Head of caudate nucleus (tissue), 42 donors: ENCODE data around the gene TNNI2.

Experiments used
- DNase-seq, 42 donors: peaks; one replicate each; pipeline versions ENCODE4 v3.0.0 to v3.0.0-alpha.2; 2020 to 2021; ENCODE audit warnings: mixed read lengths in 7 of 42
- intact Hi-C: fragments of 100-400 bp; cut with DNase I; formaldehyde crosslinking; loops from one replicate; pipeline ENCODE4 v1.15.0; 2022

The TNNI2 gene

DNA sequence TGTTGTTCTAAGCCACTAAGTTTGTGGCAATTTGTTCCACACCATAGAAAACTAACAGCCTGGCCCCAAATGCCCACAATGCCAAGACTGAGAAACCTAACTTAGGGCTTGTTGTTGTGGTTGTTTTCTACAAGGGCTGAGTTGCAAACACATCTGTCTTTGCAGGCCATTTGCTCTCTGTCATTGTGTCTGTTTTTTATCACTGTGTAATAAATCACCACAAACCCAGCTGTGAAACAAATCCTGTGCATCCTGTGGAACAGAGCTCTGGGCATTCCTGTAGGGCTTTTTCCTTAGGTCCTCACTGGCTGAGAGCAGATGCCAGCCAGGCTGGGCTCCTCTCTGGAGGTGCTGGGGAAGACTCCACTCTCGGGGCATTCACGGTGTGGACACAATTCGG lies 19.7 kb upstream of the TNNI2 start:
- DNase-seq: no peak
- intact Hi-C loops: no loop called here

GRCh38 chr11:1820463-1821325 lies 18.1 kb upstream of the TNNI2 start:
- intact Hi-C loops: no loop called here

DNA sequence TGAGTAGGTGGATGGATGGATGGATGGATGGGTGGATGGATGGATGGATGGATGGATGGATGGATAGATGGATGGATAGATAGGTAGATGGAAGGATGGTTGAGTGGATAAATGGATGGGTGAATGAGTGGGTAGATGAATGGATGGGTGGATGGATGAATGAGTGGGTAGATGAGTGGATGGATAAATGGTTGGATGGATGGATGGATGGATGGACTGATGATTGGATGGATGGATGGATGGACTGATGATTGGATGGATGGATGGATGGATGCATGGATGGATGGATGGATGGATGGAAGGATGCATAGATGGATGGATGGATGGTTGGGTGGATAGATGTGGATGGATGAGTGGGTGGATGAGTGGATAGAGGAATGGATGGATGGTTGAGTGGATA lies 17.2 kb upstream of the TNNI2 start:
- no peak for DNase-seq
- intact Hi-C loops: no loop called here

More at GRCh38 chr11:1820463-1821325, 18.1 kb upstream of the TNNI2 start:
- no peak for DNase-seq

DNA sequence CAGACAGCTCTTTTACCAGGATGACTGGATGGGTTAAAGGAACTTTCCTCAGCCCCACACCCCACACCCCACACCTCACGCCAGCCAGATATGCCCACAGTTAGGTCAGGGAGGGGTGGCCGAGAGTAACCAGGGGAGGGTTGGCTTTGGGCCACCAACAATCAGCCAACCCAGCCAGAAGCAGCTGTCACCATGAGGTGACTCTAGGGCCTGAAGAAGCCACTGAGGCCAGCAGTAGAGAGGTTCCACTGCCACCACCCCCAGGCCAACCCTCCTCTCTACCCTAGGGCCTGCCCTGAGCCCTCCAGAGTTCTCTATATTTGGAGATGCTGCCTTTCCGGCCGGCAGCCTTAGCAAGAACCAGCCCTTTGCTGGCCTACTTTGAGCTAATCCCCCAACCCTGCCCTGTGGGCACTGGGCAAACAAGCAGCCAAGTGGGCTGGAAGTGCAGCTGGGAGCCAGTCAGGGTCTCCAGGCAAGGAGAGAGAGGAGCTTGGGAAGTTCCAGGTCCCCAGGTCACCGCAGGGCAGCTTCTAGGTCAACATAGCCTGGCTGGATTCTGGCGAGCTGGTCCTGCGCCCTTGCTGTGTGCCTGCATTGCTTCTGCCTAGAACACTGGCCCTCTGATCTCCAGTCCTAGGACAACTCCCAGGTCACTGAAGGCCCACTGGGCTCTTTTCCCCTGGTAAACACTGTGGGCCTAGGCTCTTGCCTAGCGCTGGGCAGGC lies 16.0 kb upstream of the TNNI2 start:
- intact Hi-C loops: no loop called here
- DNase-seq: no peak

- DNase-seq: no peak
- intact Hi-C loops: no loop called here
Observed at GRCh38 chr11:1823376-1824220, 15.2 kb upstream of the TNNI2 start.

DNA sequence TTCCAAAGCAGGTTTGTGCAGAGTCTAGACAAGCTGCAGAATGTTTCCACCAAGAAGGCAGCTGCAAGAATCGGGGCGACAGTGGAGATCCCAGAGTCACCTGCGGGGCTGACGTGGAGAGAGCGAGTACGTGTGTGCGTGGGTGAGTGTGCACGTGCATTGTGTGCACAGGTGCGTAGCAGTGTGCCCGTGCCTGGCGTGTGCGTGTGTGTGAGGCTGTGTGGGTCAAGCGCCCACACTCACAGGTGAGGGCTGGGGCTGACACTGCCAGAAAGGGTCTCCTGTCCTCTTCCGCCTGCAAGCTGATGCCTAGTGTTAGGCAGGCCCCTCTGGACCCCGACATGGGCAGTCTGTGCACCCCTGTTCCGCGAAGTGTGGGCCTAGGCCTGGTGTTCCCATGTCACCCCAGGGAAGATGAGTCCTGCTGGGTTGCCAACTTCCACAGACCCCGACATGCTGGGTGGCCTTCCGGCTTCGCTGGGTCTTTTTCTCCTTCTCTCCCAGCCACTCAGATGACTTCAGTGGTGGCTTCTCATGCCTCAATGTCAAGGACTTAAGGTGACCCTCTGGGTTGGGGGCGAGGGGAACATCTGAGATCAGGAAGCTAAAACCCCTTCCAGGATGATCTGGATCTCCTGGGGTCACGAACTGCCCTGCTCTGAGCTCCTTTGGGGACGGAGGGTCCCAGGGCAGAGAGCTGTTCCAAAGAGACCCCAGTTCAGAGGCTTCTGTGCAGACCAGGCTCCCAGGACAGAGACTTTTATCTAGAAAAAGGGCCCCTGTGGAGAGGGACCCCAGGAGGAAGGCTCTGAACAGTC lies 14.4 kb upstream of the TNNI2 start:
- no peak for DNase-seq
- intact Hi-C loops: no loop called here

GRCh38 chr11:1825039-1825740 lies 13.6 kb upstream of the TNNI2 start:
- intact Hi-C loops: no loop called here
- DNase-seq: peak in 4 of 42 donors; percentile 14 to 32 (median 18)

DNA sequence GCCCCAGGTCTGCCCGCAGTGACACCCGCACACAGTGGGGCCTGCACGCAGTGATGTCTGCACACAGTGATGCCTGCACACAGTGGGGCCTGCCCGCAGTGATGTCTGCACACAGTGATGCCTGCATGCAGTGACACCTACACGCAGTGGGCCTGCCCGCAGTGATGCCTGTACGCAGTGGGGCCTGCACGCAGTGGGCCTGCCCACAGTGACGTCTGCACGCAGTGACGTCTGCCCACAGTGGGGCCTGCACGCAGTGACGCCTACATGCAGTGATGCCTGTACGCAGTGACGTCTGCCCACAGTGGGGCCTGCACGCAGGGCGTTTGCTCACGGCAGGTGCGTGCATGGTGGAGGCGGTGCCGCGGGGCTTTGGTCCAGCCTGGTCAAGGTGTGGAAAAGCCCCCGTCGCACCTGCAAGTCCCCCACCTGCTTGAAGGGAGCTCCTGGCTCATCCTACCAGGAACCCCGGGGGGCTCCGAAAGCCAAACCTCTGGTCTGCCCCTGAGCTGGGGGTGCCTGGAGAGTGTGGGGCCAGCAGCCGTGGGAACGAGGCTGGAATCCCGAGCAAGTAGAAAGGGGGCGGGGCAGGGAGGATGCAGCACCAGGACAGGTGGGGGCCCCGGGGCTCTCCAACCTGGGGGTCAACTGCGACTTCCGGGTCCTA lies 12.9 kb upstream of the TNNI2 start:
- intact Hi-C loops: no loop called here
- DNase-seq: no peak

DNA sequence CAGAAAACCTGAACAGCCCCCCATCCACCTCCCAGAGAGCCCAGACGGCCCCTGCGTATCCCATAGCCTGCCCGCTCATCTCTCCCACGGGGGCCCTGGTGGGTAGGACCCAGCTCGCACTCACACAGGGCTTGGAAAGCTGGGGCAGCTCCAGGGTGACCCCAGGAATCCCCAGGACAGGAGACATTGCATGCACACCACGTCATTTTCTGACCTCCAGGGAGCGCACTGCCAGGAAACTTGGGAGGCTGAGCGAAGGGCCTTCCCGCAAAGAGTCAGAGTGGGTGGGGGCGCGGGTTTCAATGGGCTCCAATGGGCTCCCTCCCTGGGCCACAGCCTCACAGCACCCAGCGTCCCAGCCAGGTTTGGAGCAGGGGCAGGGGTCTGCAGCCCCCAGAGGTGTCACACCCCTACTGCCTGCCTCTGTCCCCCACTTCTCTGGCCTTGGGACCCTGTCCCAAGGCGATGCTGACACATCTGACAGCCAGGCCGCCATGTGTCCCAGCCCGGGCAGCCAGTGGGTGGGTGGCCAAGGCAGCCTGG lies 12.2 kb upstream of the TNNI2 start:
- intact Hi-C loops: no loop called here
- DNase-seq: peak in 1 of 42 donors; percentile 15

- DNase-seq: peak in 40 of 42 donors; percentile 24 to 84 (median 62)
Observed at GRCh38 chr11:1827095-1827813, 11.5 kb upstream of the TNNI2 start.

GRCh38 chr11:1827931-1828330 lies 10.8 kb upstream of the TNNI2 start:
- intact Hi-C loops: no loop called here
- DNase-seq: no peak

More at GRCh38 chr11:1827095-1827813, 11.5 kb upstream of the TNNI2 start:
- intact Hi-C loops: no loop called here

GRCh38 chr11:1828542-1828941 lies 10.2 kb upstream of the TNNI2 start:
- intact Hi-C loops: no loop called here
- no peak for DNase-seq

DNA sequence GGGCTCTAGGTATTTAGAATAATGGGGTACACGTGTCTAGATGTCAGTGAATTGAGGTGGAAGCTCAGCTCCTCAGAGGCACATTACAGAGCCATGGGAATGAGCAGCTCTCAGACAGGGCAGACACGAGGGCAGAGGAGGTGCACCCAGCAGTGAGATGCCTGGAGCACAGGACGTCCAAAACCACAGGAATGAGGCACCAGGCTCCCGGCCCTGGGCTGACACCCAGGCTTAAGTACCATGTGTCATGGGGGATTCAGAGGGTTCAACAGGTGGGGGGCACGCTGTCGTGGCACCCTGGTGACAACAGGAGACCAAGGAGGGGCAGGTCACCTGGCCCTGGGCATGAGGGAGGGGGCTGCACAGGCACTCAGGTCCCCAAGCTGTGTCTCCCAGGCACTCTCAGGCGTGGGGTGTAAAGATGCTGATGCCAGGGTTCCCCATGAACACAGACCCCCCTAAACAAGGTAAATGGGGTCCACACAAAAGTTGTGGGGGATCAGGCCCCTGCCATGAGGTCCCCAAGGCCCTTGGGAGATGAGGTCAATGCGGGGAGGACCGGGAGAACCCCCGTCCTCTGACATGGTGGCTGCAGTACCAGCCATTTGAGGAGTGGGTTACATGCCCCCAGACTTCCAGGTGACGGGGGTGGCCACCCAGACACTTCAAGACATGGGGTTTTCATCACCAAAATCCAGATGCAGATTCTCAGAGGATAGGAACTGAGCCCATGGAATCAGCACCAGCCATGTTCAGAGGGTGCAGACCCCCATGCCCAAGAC lies 9.6 kb upstream of the TNNI2 start:
- no peak for DNase-seq
- intact Hi-C loops: no loop called here

DNA sequence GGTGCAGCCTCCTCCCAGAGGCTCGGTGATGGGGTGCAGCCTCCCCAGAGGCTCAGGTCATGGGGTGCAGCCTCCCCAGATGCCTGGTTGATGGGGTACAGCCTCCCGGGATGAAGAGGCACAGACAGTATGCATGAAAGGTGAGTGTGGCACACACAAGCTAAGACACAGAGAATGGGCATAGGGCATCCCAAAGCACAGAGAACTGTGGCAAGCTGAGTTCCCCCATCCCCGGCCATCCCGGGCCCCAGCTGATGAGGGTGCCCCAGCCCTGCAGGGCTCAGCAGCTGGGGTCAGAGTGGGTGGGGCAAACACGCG lies 8.8 kb upstream of the TNNI2 start:
- DNase-seq: no peak
- intact Hi-C loops: loop anchor here (5.0 kb wide), 1 partner anchor 178 kb away; no protein-coding TSS in a partner anchor

DNA sequence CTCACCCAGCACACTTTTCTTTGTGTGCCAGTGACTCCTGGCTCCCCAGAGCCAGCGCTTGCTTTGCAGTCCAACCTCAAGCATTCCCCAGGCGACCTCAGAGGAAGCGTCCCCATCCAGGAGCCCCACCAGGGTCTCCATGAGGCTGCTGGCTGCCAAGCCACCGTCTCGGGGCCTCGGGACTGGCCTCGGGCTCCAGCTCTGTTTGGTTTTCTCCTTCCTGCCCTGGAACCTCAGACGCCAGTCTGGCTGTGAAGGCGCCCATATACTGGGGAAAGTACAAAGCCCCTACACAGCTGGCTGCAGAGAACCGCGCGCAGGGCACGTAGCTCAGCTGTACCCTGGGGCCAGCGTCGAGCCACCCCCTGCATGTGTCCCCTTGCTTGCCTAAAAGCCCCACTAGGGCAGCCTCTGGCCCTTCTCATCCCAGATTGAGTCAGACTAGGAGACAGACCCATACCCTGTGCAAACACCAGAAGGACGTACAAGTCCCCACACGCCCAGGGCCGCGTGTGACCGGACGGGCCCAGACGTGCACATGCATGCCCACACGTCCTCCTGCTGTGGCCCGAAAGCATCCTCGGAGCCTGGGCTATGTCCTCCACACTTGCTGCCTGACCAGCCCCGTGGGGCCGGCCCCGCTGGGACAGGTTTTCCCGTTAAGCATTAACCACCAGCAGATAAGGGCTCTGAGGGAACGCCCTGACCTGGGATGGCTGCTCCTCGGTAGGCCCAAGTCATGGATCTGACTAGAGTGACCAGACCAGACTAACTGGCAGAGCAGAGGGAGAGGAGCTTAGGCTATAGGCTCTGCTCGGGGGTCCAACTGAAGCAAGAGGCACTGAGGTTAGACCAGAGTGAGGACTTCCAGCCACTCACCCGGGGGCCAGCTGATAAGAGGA lies 8.2 kb upstream of the TNNI2 start:
- DNase-seq: peak in 1 of 42 donors; percentile 3
- intact Hi-C loops: loop anchor here (5.0 kb wide), 1 partner anchor 178 kb away; no protein-coding TSS in a partner anchor
